ENCODE data around the gene ADAM23. TPM values are rescaled to one million over a fixed set of nuclear protein-coding genes. Genes with fewer than 3 reads are reported as not detected.

Gene ADAM23
- total and polyA plus RNA-seq, 2 experiments from 2014 or later: 1.8 to 4.4 TPM

GRCh38 chr2:206456078-206456754 lies 12.9 kb downstream of the ADAM23 start:
- Histone ChIP-seq H3K9me2 (ENCODE audit: insufficient read depth) (no peaks in the 10 kb centered on the region), H3K27ac (no peak overlapping the region)
- TF ChIP-seq EZH2phosphoT487 (IDR thresholded peaks at IDR 0.05; ENCODE audit: insufficient read depth, low read depth) (no peak), EZH2 (IDR thresholded peaks at IDR 0.05; ENCODE audit: insufficient read depth, poor library complexity, severe bottlenecking) (no peak)

GRCh38 chr2:206457188-206457634 lies 13.9 kb downstream of the ADAM23 start:
- DNase-seq: no peak
- H3K9me2 ChIP-seq (ENCODE audit: insufficient read depth): no peaks in the 10 kb centered on the region

More at GRCh38 chr2:206456078-206456754, 12.9 kb downstream of the ADAM23 start:
- H3K9ac ChIP-seq: no peak overlapping the region
- H2AFZ ChIP-seq: no peak overlapping the region
- in situ Hi-C loops (cut with MboI): no loop called here
- H4K20me1 ChIP-seq (ENCODE audit: insufficient read depth): no peaks in the 10 kb centered on the region
- H3K9me3 ChIP-seq (ENCODE audit: low read depth): no peaks in the 10 kb centered on the region
- no peaks in the 10 kb centered on the region for H3F3A ChIP-seq (ENCODE audit: insufficient read depth)
- 78 to 84% methylated on average over 5 of the region's 5 CpGs for WGBS, 2 experiments (ENCODE audit: low coverage in 1 of 2, low lambda C conversion rate in 2 of 2, missing lambda C conversion rate in 2 of 2)
- no peak overlapping the region for H3K4me3 ChIP-seq
- DNase-seq: no peak
- H3K4me1 ChIP-seq (ENCODE audit: insufficient read depth): no peaks in the 10 kb centered on the region
- no peaks in the 10 kb centered on the region for H3K79me2 ChIP-seq (ENCODE audit: insufficient read depth)
- no peaks in the 10 kb centered on the region for H3K36me3 ChIP-seq (ENCODE audit: low read depth)
- H3K27me3 ChIP-seq (replicated peaks; ENCODE audit: insufficient read depth): no peaks in the 10 kb centered on the region
- H3K4me2 ChIP-seq (ENCODE audit: unreplicated experiment): no peak overlapping the region

GRCh38 chr2:206462240-206462854 lies 19.0 kb downstream of the ADAM23 start:
- Histone ChIP-seq H3K36me3 (ENCODE audit: low read depth) (no peaks in the 10 kb centered on the region), H3K9ac (no peak overlapping the region), H2AFZ (no peak overlapping the region), H3K9me2 (ENCODE audit: insufficient read depth) (no peaks in the 10 kb centered on the region), H3K4me2 (ENCODE audit: unreplicated experiment) (no peak overlapping the region), H3K4me3 (no peak overlapping the region), H3K9me3 (ENCODE audit: low read depth) (no peaks in the 10 kb centered on the region), H3K27ac (no peak overlapping the region), H3F3A (ENCODE audit: insufficient read depth) (no peaks in the 10 kb centered on the region), H3K27me3 (replicated peaks; ENCODE audit: insufficient read depth) (no peaks in the 10 kb centered on the region), H4K20me1 (ENCODE audit: insufficient read depth) (no peaks in the 10 kb centered on the region), H3K4me1 (ENCODE audit: insufficient read depth) (no peaks in the 10 kb centered on the region), H3K79me2 (ENCODE audit: insufficient read depth) (no peaks in the 10 kb centered on the region)
- DNase-seq: no peak
- WGBS, 2 experiments (ENCODE audit: low coverage in 1 of 2, low lambda C conversion rate in 2 of 2, missing lambda C conversion rate in 2 of 2): 40% methylated on average over 6 of the region's 6 CpGs
- TF ChIP-seq EZH2 (IDR thresholded peaks at IDR 0.05; ENCODE audit: insufficient read depth, poor library complexity, severe bottlenecking) (no peak), EZH2phosphoT487 (IDR thresholded peaks at IDR 0.05; ENCODE audit: insufficient read depth, low read depth) (no peak)
- in situ Hi-C loops (cut with MboI): no loop called here

More at GRCh38 chr2:206457188-206457634, 13.9 kb downstream of the ADAM23 start:
- Histone ChIP-seq H3K4me2 (ENCODE audit: unreplicated experiment) (no peak overlapping the region), H3K9ac (no peak overlapping the region), H3K4me1 (ENCODE audit: insufficient read depth) (no peaks in the 10 kb centered on the region), H4K20me1 (ENCODE audit: insufficient read depth) (no peaks in the 10 kb centered on the region), H3K79me2 (ENCODE audit: insufficient read depth) (no peaks in the 10 kb centered on the region), H3K9me3 (ENCODE audit: low read depth) (no peaks in the 10 kb centered on the region), H2AFZ (no peak overlapping the region), H3K4me3 (no peak overlapping the region), H3F3A (ENCODE audit: insufficient read depth) (no peaks in the 10 kb centered on the region), H3K36me3 (ENCODE audit: low read depth) (no peaks in the 10 kb centered on the region), H3K27ac (no peak overlapping the region), H3K27me3 (replicated peaks; ENCODE audit: insufficient read depth) (no peaks in the 10 kb centered on the region)
- in situ Hi-C loops (cut with MboI): no loop called here
- 82 to 91% methylated on average over 2 of the region's 2 CpGs for WGBS, 2 experiments (ENCODE audit: low coverage in 1 of 2, low lambda C conversion rate in 2 of 2, missing lambda C conversion rate in 2 of 2)
- TF ChIP-seq EZH2phosphoT487 (IDR thresholded peaks at IDR 0.05; ENCODE audit: insufficient read depth, low read depth): no peak
- TF ChIP-seq EZH2 (IDR thresholded peaks at IDR 0.05; ENCODE audit: insufficient read depth, poor library complexity, severe bottlenecking): no peak

- no peaks in the 10 kb centered on the region for H3K79me2 ChIP-seq (ENCODE audit: insufficient read depth)
- no peak overlapping the region for H3K4me2 ChIP-seq (ENCODE audit: unreplicated experiment)
- no peaks in the 10 kb centered on the region for H3K9me3 ChIP-seq (ENCODE audit: low read depth)
- H3K4me3 ChIP-seq: no peak overlapping the region
- H3K9ac ChIP-seq: no peak overlapping the region
- in situ Hi-C loops (cut with MboI): no loop called here
- H3K27ac ChIP-seq: no peak overlapping the region
- no peaks in the 10 kb centered on the region for H4K20me1 ChIP-seq (ENCODE audit: insufficient read depth)
- DNase-seq: no peak
- no peak overlapping the region for H2AFZ ChIP-seq
- H3K4me1 ChIP-seq (ENCODE audit: insufficient read depth): no peaks in the 10 kb centered on the region
- H3K9me2 ChIP-seq (ENCODE audit: insufficient read depth): no peaks in the 10 kb centered on the region
- H3K27me3 ChIP-seq (replicated peaks; ENCODE audit: insufficient read depth): no peaks in the 10 kb centered on the region
- H3F3A ChIP-seq (ENCODE audit: insufficient read depth): no peaks in the 10 kb centered on the region
- WGBS, 2 experiments (ENCODE audit: low coverage in 1 of 2, low lambda C conversion rate in 2 of 2, missing lambda C conversion rate in 2 of 2): 87 to 89% methylated on average over 5 of the region's 5 CpGs
- no peaks in the 10 kb centered on the region for H3K36me3 ChIP-seq (ENCODE audit: low read depth)
- no peak for TF ChIP-seq EZH2 (IDR thresholded peaks at IDR 0.05; ENCODE audit: insufficient read depth, poor library complexity, severe bottlenecking)
- no peak for TF ChIP-seq EZH2phosphoT487 (IDR thresholded peaks at IDR 0.05; ENCODE audit: insufficient read depth, low read depth)
Measured at GRCh38 chr2:206463685-206464084, 20.4 kb downstream of the ADAM23 start.
